Testis (tissue), 3 donors: Measurements from ENCODE around the gene CXCL3. TPM values are rescaled to one million over a fixed set of nuclear protein-coding genes. Genes with fewer than 3 reads are reported as not detected.

Experiments
- DNase-seq: peaks from one replicate; pipeline ENCODE4 v3.0.0-alpha.2; 2019
- H3K27ac ChIP-seq, 2 donors: fragments of 200-600 bp; sonication (generic); one replicate each; pipeline ENCODE4 v1.5.1; 2019
- H3K27me3 ChIP-seq: fragments of 200-600 bp; sonication (generic); one replicate; pipeline ENCODE4 v1.5.1; 2019
- H3K36me3 ChIP-seq: fragments of 200-600 bp; sonication (generic); one replicate; pipeline ENCODE4 v1.5.1; 2017; ENCODE audit warnings: low read depth; ENCODE audit errors: missing control alignments
- H3K4me1 ChIP-seq: fragments of 200-600 bp; sonication (generic); one replicate; pipeline ENCODE4 v1.5.1; 2019
- H3K4me3 ChIP-seq, 2 donors: fragments of 200-600 bp; sonication (generic); one replicate each; pipeline ENCODE4 v1.5.1; 2017 to 2019
- H3K9me3 ChIP-seq: fragments of 200-600 bp; sonication (generic); one replicate; pipeline ENCODE4 v1.5.1; 2017
- CTCF ChIP-seq, 3 experiments: fragments of 450-650 bp in 2 of 3; fragments of 200-600 bp in 1 of 3; sonication (generic) in 1 of 3; IDR thresholded peaks; one replicate each; pipeline ENCODE4 v1.5.1; 2016 to 2019; ENCODE audit warnings: antibody characterized with exemption in 3 of 3, mild to moderate bottlenecking in 2 of 3, moderate library complexity in 1 of 3
- POLR2A ChIP-seq: fragments of 450-650 bp; IDR thresholded peaks from one replicate; pipeline ENCODE4 v1.6.1; 2017; ENCODE audit warnings: antibody characterized with exemption, mild to moderate bottlenecking, moderate library complexity
- WGBS, 2 donors: methylation state at CpG; one replicate each; pipeline ENCODE4 v1.1.5; 2018; 5-methylcytosine and 5-hydroxymethylcytosine counted together
- intact Hi-C: fragments of 100-400 bp; cut with DNase I; formaldehyde crosslinking; loops from one replicate; pipeline ENCODE4 v1.15.1; 2023; ENCODE audit warnings: low total_unique reads
- polyA plus RNA-seq: library from polyadenylated mRNA; stranded (reverse); fragments of 350-450 nt; fragmentation: Illumina TruSeq; extraction: RNeasy Lipid Tissue Mini Kit (QIAGEN cat#74804); gene quantifications from one replicate; pipeline ENCODE4 v1.2.3, GENCODE V29; 2014; ENCODE audit warnings: low read depth, low replicate concordance; ENCODE audit not compliant: insufficient read depth
- total RNA-seq, 2 donors: library from RNA; depleted of rRNA; stranded (reverse); fragments of >200 nt; gene quantifications; one replicate each; pipeline ENCODE4 v1.2.3, GENCODE V29; 2016

Gene CXCL3
- total and polyA plus RNA-seq, 3 donors from 2014 or later: 0.68 to 1.1 TPM; not detected in 1

- WGBS, 2 donors: 81 to 94% methylated on average over 3 of the region's 3 CpGs
- no peaks in the 10 kb centered on the region for H3K27me3 ChIP-seq
- intact Hi-C loops: no loop called here
- H3K4me3 ChIP-seq: no peak overlapping the region
- H3K9me3 ChIP-seq: no peaks in the 10 kb centered on the region
- DNase-seq: no peak
- TF ChIP-seq CTCF (IDR thresholded peaks at IDR 0.05): no peak
- no peak for TF ChIP-seq POLR2A
- no peak overlapping the region for H3K27ac ChIP-seq
- H3K36me3 ChIP-seq: no peaks in the 10 kb centered on the region
- H3K4me1 ChIP-seq: no peaks in the 10 kb centered on the region
These were observed 29.2 kb downstream of the CXCL3 start for GRCh38 chr4:74009307-74009706.

GRCh38 chr4:74006009-74006476 is 32.4 kb downstream of the CXCL3 start:
- no peaks in the 10 kb centered on the region for H3K9me3 ChIP-seq
- no peaks in the 10 kb centered on the region for H3K4me1 ChIP-seq
- H3K27me3 ChIP-seq: no peaks in the 10 kb centered on the region
- DNase-seq: no peak
- intact Hi-C loops: no loop called here
- no peak overlapping the region for H3K27ac ChIP-seq
- no peak for TF ChIP-seq CTCF (IDR thresholded peaks at IDR 0.05)
- no peak for TF ChIP-seq POLR2A
- H3K4me3 ChIP-seq: no peak overlapping the region
- WGBS, 2 donors: 45 to 61% methylated on average over 2 of the region's 2 CpGs
- H3K36me3 ChIP-seq: no peaks in the 10 kb centered on the region

GRCh38 chr4:74005528-74005927 is 33.0 kb downstream of the CXCL3 start:
- no peak for TF ChIP-seq CTCF (IDR thresholded peaks at IDR 0.05)
- no peak for TF ChIP-seq POLR2A
- intact Hi-C loops: no loop called here

GRCh38 chr4:74004668-74005067 is 33.8 kb downstream of the CXCL3 start:
- TF ChIP-seq CTCF (IDR thresholded peaks at IDR 0.05): no peak
- TF ChIP-seq POLR2A: no peak
- no peak overlapping the region for H3K4me3 ChIP-seq
- no peaks in the 10 kb centered on the region for H3K9me3 ChIP-seq
- H3K36me3 ChIP-seq: no peaks in the 10 kb centered on the region
- no peaks in the 10 kb centered on the region for H3K4me1 ChIP-seq
- DNase-seq: no peak
- intact Hi-C loops: no loop called here
- 74 to 76% methylated on average over 4 of the region's 4 CpGs for WGBS, 2 donors
- no peak overlapping the region for H3K27ac ChIP-seq
- no peaks in the 10 kb centered on the region for H3K27me3 ChIP-seq

More at GRCh38 chr4:74005528-74005927, 33.0 kb downstream of the CXCL3 start:
- no peak for DNase-seq
- no peak overlapping the region for H3K27ac ChIP-seq
- no peaks in the 10 kb centered on the region for H3K4me1 ChIP-seq
- WGBS, 2 donors: 62 to 65% methylated on average over 3 of the region's 3 CpGs
- H3K27me3 ChIP-seq: no peaks in the 10 kb centered on the region
- H3K9me3 ChIP-seq: no peaks in the 10 kb centered on the region
- no peaks in the 10 kb centered on the region for H3K36me3 ChIP-seq
- H3K4me3 ChIP-seq: no peak overlapping the region

GRCh38 chr4:74000301-74000700 is 38.2 kb downstream of the CXCL3 start:
- Histone ChIP-seq H3K4me1 (no peaks in the 10 kb centered on the region), H3K36me3 (no peaks in the 10 kb centered on the region), H3K27ac (no peak overlapping the region), H3K4me3 (no peak overlapping the region), H3K27me3 (no peaks in the 10 kb centered on the region), H3K9me3 (no peaks in the 10 kb centered on the region)
- TF ChIP-seq CTCF (IDR thresholded peaks at IDR 0.05) (no peak), POLR2A (no peak)
- intact Hi-C loops: no loop called here
- 76 to 82% methylated on average over 6 of the region's 6 CpGs for whole genome bisulfite sequencing, 2 donors
- no peak for DNase-seq
